ENCODE data around the gene PLD6.

GRCh38 chr17:17252149-17252661, 46.1 kb upstream of the PLD6 start:
- no peak for TF ChIP-seq CTCF (IDR thresholded peaks at IDR 0.05)
- TF ChIP-seq POLR2A (IDR thresholded peaks at IDR 0.05) = no peak

Data from prostate gland (tissue), 2 donors.